Esophagus squamous epithelium (tissue), 4 donors: ENCODE data around the gene ASTN2.

Experiments
- POLR2A ChIP-seq, 4 donors: fragments of 450-650 bp; IDR thresholded peaks; one replicate each; pipeline ENCODE4 v1.6.1; 2017; ENCODE audit warnings: antibody characterized with exemption in 4 of 4, mild to moderate bottlenecking in 4 of 4, moderate library complexity in 3 of 4
- TF ChIP-seq, protein P1 (sequence below), 6 experiments: fragments of 450-650 bp in 4 of 6; fragments of 200-600 bp in 2 of 6; sonication (generic) in 2 of 6; IDR thresholded peaks; one replicate each; pipeline ENCODE4 v1.5.1; 2016 to 2019; ENCODE audit warnings: antibody characterized with exemption in 6 of 6, mild to moderate bottlenecking in 4 of 6, moderate library complexity in 4 of 6

DNA sequence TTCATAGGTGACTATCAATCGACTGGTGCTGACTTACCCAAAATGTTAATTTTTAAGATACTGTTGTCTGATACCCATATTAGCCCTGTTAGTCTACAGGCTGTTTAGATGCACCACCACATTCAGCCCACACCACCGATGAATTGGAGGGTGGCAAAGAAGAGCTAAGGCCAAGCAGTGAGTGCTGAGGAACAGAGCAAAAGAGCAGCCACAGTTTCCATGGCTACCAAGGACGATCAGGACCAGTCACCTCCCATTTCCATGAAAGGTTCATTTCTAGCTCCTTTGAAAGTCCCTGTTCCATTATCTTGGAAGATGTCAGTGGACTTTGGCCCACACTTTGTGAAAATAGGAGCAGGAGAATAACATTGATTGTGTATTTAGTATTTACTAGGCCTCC is 364.9 kb downstream of the ASTN2 start:
- TF ChIP-seq, protein P1, sequence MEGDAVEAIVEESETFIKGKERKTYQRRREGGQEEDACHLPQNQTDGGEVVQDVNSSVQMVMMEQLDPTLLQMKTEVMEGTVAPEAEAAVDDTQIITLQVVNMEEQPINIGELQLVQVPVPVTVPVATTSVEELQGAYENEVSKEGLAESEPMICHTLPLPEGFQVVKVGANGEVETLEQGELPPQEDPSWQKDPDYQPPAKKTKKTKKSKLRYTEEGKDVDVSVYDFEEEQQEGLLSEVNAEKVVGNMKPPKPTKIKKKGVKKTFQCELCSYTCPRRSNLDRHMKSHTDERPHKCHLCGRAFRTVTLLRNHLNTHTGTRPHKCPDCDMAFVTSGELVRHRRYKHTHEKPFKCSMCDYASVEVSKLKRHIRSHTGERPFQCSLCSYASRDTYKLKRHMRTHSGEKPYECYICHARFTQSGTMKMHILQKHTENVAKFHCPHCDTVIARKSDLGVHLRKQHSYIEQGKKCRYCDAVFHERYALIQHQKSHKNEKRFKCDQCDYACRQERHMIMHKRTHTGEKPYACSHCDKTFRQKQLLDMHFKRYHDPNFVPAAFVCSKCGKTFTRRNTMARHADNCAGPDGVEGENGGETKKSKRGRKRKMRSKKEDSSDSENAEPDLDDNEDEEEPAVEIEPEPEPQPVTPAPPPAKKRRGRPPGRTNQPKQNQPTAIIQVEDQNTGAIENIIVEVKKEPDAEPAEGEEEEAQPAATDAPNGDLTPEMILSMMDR (IDR thresholded peaks at IDR 0.05), result no peak
- TF ChIP-seq POLR2A (IDR thresholded peaks at IDR 0.05), result no peak
